AG10803 (cell line): ENCODE measurements around the gene CMTM8.

Experiments
- DNase-seq: peaks from one replicate; pipeline ENCODE4 v3.0.0; 2010; ENCODE audit warnings: low read depth
- H3K4me3 ChIP-seq: 2 replicates; pipeline ENCODE4 v1.5.1; 2011; ENCODE audit warnings: mild to moderate bottlenecking, low read length, control low read depth
- CTCF ChIP-seq: conservative IDR thresholded peaks from 2 replicates; pipeline ENCODE4 v1.5.1; 2011; ENCODE audit warnings: mild to moderate bottlenecking, low read length, control low read depth, inconsistent platforms

CMTM8 gene

GRCh38 chr3:32419742-32420125 lies 181.3 kb downstream of the CMTM8 start:
- DNase-seq, result no peak
- TF ChIP-seq CTCF, result no peak
- H3K4me3 ChIP-seq, result no peak overlapping the region
